Keratinocyte (primary cell): ENCODE measurements around the gene AP3M1. TPM values are rescaled to one million over a fixed set of nuclear protein-coding genes. Genes with fewer than 3 reads are reported as not detected.
A peak's percentile ranks its signal among the peaks of the same experiment; 100 is the strongest.

Experiments used
- DNase-seq: peaks from one replicate; pipeline ENCODE4 v3.0.0-alpha.2; 2011; ENCODE audit warnings: low read depth, missing footprints, low spot score
- FAIRE-seq: peaks from 2 replicates; lab custom pipeline; 2011; peaks lifted over from hg19 to GRCh38; lab: Jason Lieb, UNC
- H2AFZ ChIP-seq: 2 replicates; pipeline ENCODE4 v1.6.0; 2012; ENCODE audit warnings: low read length, control low read depth, inconsistent platforms; ENCODE audit not compliant: control insufficient read depth
- H3K27ac ChIP-seq: 2 replicates; pipeline ENCODE4 v1.5.1; 2011; ENCODE audit warnings: low read length; ENCODE audit not compliant: control insufficient read depth, insufficient read depth
- H3K27me3 ChIP-seq: 3 replicates; pipeline ENCODE4 v1.6.0; 2011; ENCODE audit warnings: low read length; ENCODE audit not compliant: control insufficient read depth, insufficient read depth; ENCODE audit errors: extremely low read depth
- H3K36me3 ChIP-seq, 2 experiments: 2 replicates in 1 of 2; 3 replicates in 1 of 2; pipeline ENCODE4 v1.5.1; 2011; ENCODE audit warnings: low read length in 2 of 2, mild to moderate bottlenecking in 1 of 2; ENCODE audit not compliant: control insufficient read depth in 2 of 2, insufficient read depth in 2 of 2; ENCODE audit errors: extremely low read depth in 1 of 2
- H3K4me1 ChIP-seq: 3 replicates; pipeline ENCODE4 v1.5.1; 2011; ENCODE audit warnings: low read length; ENCODE audit not compliant: control insufficient read depth, insufficient read depth; ENCODE audit errors: extremely low read depth
- H3K4me2 ChIP-seq: 3 replicates; pipeline ENCODE4 v1.6.0; 2011; ENCODE audit warnings: low read depth, low read length; ENCODE audit not compliant: control insufficient read depth, insufficient read depth; ENCODE audit errors: extremely low read depth
- H3K4me3 ChIP-seq, 3 experiments: fragments of 200-600 bp in 1 of 3; sonication (generic) in 1 of 3; 2 replicates in 2 of 3; 3 replicates in 1 of 3; pipeline ENCODE4 v1.5.1; 2011 to 2016; ENCODE audit warnings: low read length in 3 of 3, mild to moderate bottlenecking in 3 of 3, control low read depth in 2 of 3, inconsistent platforms in 1 of 3, low read depth in 1 of 3, mixed read lengths in 1 of 3, mixed run types in 1 of 3, moderate library complexity in 1 of 3; ENCODE audit not compliant: control insufficient read depth in 2 of 3, insufficient read depth in 2 of 3; ENCODE audit errors: extremely low read depth in 1 of 3
- H3K79me2 ChIP-seq: 2 replicates; pipeline ENCODE4 v1.6.0; 2012; ENCODE audit warnings: low read length; ENCODE audit not compliant: control insufficient read depth, insufficient read depth
- H3K9ac ChIP-seq: 3 replicates; pipeline ENCODE4 v1.6.0; 2011; ENCODE audit warnings: low read length; ENCODE audit not compliant: control insufficient read depth, insufficient read depth; ENCODE audit errors: extremely low read depth
- H3K9me1 ChIP-seq: 3 replicates; pipeline ENCODE4 v1.6.0; 2011; ENCODE audit warnings: low read length; ENCODE audit not compliant: control insufficient read depth, insufficient read depth; ENCODE audit errors: extremely low read depth
- H3K9me3 ChIP-seq: 2 replicates; pipeline ENCODE4 v1.5.1; 2012; ENCODE audit warnings: low read depth, low read length; ENCODE audit not compliant: control insufficient read depth
- H4K20me1 ChIP-seq: 3 replicates; pipeline ENCODE4 v1.6.0; 2011; ENCODE audit warnings: low read length; ENCODE audit not compliant: control insufficient read depth, insufficient read depth; ENCODE audit errors: extremely low read depth
- CTCF ChIP-seq, 3 experiments: IDR thresholded peaks in 1 of 3; conservative IDR thresholded peaks in 1 of 3; optimal IDR thresholded peaks in 1 of 3; 2 replicates in 2 of 3; 3 replicates in 1 of 3; pipeline versions ENCODE3 to v1.5.1; 2011; ENCODE audit warnings: low read length in 3 of 3, mild to moderate bottlenecking in 3 of 3, moderate library complexity in 2 of 3, control low read depth in 1 of 3, inconsistent platforms in 1 of 3; ENCODE audit not compliant: insufficient read depth in 2 of 3; ENCODE audit errors: extremely low read depth in 1 of 3
- EZH2 ChIP-seq: IDR thresholded peaks from one replicate; pipeline ENCODE4 v1.6.1; 2012; ENCODE audit warnings: inconsistent platforms, mild to moderate bottlenecking, low read length, moderate library complexity
- dilution Hi-C: fragments of 300-500 bp; cut with MboI; formaldehyde crosslinking; loops from one replicate; pipeline ENCODE4 v1.7.0; 2020; ENCODE audit warnings: low sequenced_read_pairs; ENCODE audit not compliant: extremely low pct_ligation_motif_present
- polyA plus RNA-seq, 5 experiments: library from polyadenylated mRNA; depleted of rRNA in 3 of 5; stranded (reverse) in 3 of 5; stranded (forward) in 1 of 5; unstranded in 1 of 5; fragments of >200 nt; gene quantifications; 1 replicate in 1 of 5; 2 replicates in 3 of 5; 3 replicates in 1 of 5; pipeline versions ENCODE4 v1.2.1 to v1.2.3, GENCODE V29; 2011 to 2012; ENCODE audit warnings: missing spikeins in 2 of 5, low read depth in 1 of 5, low replicate concordance in 1 of 5

The AP3M1 gene
- polyA plus RNA-seq, 1 donor (not counting 4 experiments of a cell fraction or from before 2014, with no cell fraction given), result 53.5 TPM

- Histone ChIP-seq H3K4me1 (peaks cover 31% of the 10 kb centered on the region), H3K79me2 (peaks cover 74% of the 10 kb centered on the region), H3K27ac (peak overlapping the region; percentile 98), H3K4me3 (peak overlapping the region in 2 of 3 experiments; percentile 14 to 47), H3K27me3 (no peaks in the 10 kb centered on the region), H3K9me3 (no peaks in the 10 kb centered on the region), H3K9me1 (no peaks in the 10 kb centered on the region), H2AFZ (no peak overlapping the region), H3K9ac (no peak overlapping the region), H3K36me3 (peaks cover 0 to 3% of the 10 kb centered on the region in 2 experiments), H4K20me1 (no peaks in the 10 kb centered on the region), H3K4me2 (peak overlapping the region; percentile 99)
- TF ChIP-seq EZH2 (no peak), CTCF (optimal IDR thresholded peaks at IDR 0.05 in 1 of 3, IDR thresholded peaks at IDR 0.05 in 1 of 3, conservative IDR thresholded peaks at IDR 0.05 in 1 of 3; ENCODE audit: extremely low read depth in 1 of 3, insufficient read depth in 2 of 3, low read length in 3 of 3) (no peak)
- FAIRE-seq (no peak), DNase-seq (no peak)
- dilution Hi-C loops, result no loop called here
Measured at GRCh38 chr10:74179111-74179710, 28.6 kb upstream of the AP3M1 start.

- no peak for FAIRE-seq
- Histone ChIP-seq H3K4me1 (peaks cover 31% of the 10 kb centered on the region), H3K9me1 (no peaks in the 10 kb centered on the region), H3K4me3 (peak overlapping the region; percentile 36 to 59 (median 58)), H2AFZ (no peak overlapping the region), H3K79me2 (peaks cover 64% of the 10 kb centered on the region), H3K9me3 (no peaks in the 10 kb centered on the region), H3K9ac (peak overlapping the region; percentile 99), H3K27ac (peak overlapping the region; percentile 98), H3K27me3 (no peaks in the 10 kb centered on the region), H4K20me1 (no peaks in the 10 kb centered on the region), H3K4me2 (peak overlapping the region; percentile 99), H3K36me3 (peaks cover 0 to 3% of the 10 kb centered on the region in 2 experiments)
- dilution Hi-C loops, result no loop called here
- TF ChIP-seq CTCF (optimal IDR thresholded peaks at IDR 0.05 in 1 of 3, IDR thresholded peaks at IDR 0.05 in 1 of 3, conservative IDR thresholded peaks at IDR 0.05 in 1 of 3; ENCODE audit: extremely low read depth in 1 of 3, insufficient read depth in 2 of 3, low read length in 3 of 3), result no peak
- no peak for TF ChIP-seq EZH2
- DNase-seq, result no peak
Measured at GRCh38 chr10:74178042-74178791, 27.6 kb upstream of the AP3M1 start.
